ENCODE results near the gene MED12L.

The MED12L gene

GRCh38 chr3:151318991-151319390 lies 233.5 kb downstream of the MED12L start:
- TF ChIP-seq SPI1 (IDR thresholded peaks at IDR 0.05; ENCODE audit: borderline replicate concordance, low read depth): no peak
- no peak for TF ChIP-seq REST (IDR thresholded peaks at IDR 0.05; ENCODE audit: insufficient replicate concordance, low read depth)
- TF ChIP-seq CTCF (IDR thresholded peaks at IDR 0.05; ENCODE audit: insufficient read depth, low read length): no peak
- TF ChIP-seq GABPA (IDR thresholded peaks at IDR 0.05; ENCODE audit: low read depth): no peak
- TF ChIP-seq POLR2AphosphoS5 (IDR thresholded peaks at IDR 0.05; ENCODE audit: low read depth): no peak
- peak; percentile 36 to 70 for DNase-seq (ENCODE audit: low read depth in 1 of 2, low spot score in 1 of 2)
- no peak overlapping the region for H3K4me3 ChIP-seq (replicated peaks; ENCODE audit: insufficient read depth, low read length)
- no peaks in the 10 kb centered on the region for H3K27me3 ChIP-seq (ENCODE audit: insufficient read depth, poor library complexity, severe bottlenecking)
- peak overlapping the region; percentile 64 for H3K27ac ChIP-seq (replicated peaks)

- no peak for DNase-seq (ENCODE audit: low read depth in 1 of 2, low spot score in 1 of 2)
- H3K4me3 ChIP-seq (replicated peaks; ENCODE audit: insufficient read depth, low read length): no peak overlapping the region
- no peak for TF ChIP-seq REST (IDR thresholded peaks at IDR 0.05; ENCODE audit: insufficient replicate concordance, low read depth)
- TF ChIP-seq GABPA (IDR thresholded peaks at IDR 0.05; ENCODE audit: low read depth): no peak
- no peak for TF ChIP-seq POLR2AphosphoS5 (IDR thresholded peaks at IDR 0.05; ENCODE audit: low read depth)
- no peak for TF ChIP-seq CTCF (IDR thresholded peaks at IDR 0.05; ENCODE audit: insufficient read depth, low read length)
- peak overlapping the region; percentile 64 for H3K27ac ChIP-seq (replicated peaks)
- no peaks in the 10 kb centered on the region for H3K27me3 ChIP-seq (ENCODE audit: insufficient read depth, poor library complexity, severe bottlenecking)
These were observed 234.2 kb downstream of the MED12L start for GRCh38 chr3:151319628-151320027.

- Histone ChIP-seq H3K27ac (replicated peaks) (peak overlapping the region; percentile 64), H3K27me3 (ENCODE audit: insufficient read depth, poor library complexity, severe bottlenecking) (no peaks in the 10 kb centered on the region), H3K4me3 (replicated peaks; ENCODE audit: insufficient read depth, low read length) (no peak overlapping the region)
- TF ChIP-seq GABPA (IDR thresholded peaks at IDR 0.05; ENCODE audit: low read depth) (no peak), CTCF (IDR thresholded peaks at IDR 0.05; ENCODE audit: insufficient read depth, low read length) (no peak), REST (IDR thresholded peaks at IDR 0.05; ENCODE audit: insufficient replicate concordance, low read depth) (no peak), SPI1 (IDR thresholded peaks at IDR 0.05; ENCODE audit: borderline replicate concordance, low read depth) (no peak), POLR2AphosphoS5 (IDR thresholded peaks at IDR 0.05; ENCODE audit: low read depth) (no peak)
- DNase-seq (ENCODE audit: low read depth in 1 of 2, low spot score in 1 of 2): no peak
These were observed 234.7 kb downstream of the MED12L start for GRCh38 chr3:151320131-151320530.
